ENCODE results near the gene MND1.

DNA sequence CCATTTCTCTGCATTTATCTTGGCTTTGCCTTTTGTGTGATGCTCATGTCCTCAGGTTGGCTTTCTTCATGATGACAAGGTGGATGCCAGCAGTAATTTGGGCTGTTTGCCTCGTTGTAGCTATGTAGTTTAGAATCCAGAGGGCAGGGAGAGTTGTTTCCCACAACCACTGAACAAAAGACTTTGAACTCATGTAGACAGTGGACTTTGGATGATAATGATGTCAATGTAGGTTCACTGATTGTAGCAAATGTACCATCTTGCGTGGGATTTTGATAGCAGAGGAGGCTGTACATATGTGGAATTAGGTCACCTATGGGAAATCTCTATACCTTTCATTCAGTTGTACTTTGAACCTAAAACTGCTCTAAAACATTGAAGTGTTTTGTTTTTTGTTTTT lies 41.3 kb downstream of the MND1 start:
- TF ChIP-seq CTCF (IDR thresholded peaks at IDR 0.05) (no peak), POLR2A (IDR thresholded peaks at IDR 0.05) (no peak)
